ENCODE measurements around the gene MYO15B.

MYO15B gene

GRCh38 chr17:75639327-75639726, 51.7 kb downstream of the MYO15B start:
- H3K27ac Mint-ChIP-seq: no peak overlapping the region
- H3K27me3 Mint-ChIP-seq: no peaks in the 10 kb centered on the region
- H3K4me1 Mint-ChIP-seq (ENCODE audit: low read depth): no peaks in the 10 kb centered on the region
- no peaks in the 10 kb centered on the region for H3K36me3 Mint-ChIP-seq
- H3K4me3 Mint-ChIP-seq: no peak overlapping the region
- H3K9me3 Mint-ChIP-seq (ENCODE audit: low read depth): no peaks in the 10 kb centered on the region

- H3K36me3 Mint-ChIP-seq: no peaks in the 10 kb centered on the region
- H3K4me1 Mint-ChIP-seq (ENCODE audit: low read depth): no peaks in the 10 kb centered on the region
Observed at GRCh38 chr17:75639771-75640555, 52.4 kb downstream of the MYO15B start.

GRCh38 chr17:75640556-75641119, 53.0 kb downstream of the MYO15B start:
- Mint-ChIP-seq H3K4me3 (no peak overlapping the region), H3K9me3 (ENCODE audit: low read depth) (no peaks in the 10 kb centered on the region), H3K36me3 (no peaks in the 10 kb centered on the region), H3K27me3 (no peaks in the 10 kb centered on the region), H3K4me1 (ENCODE audit: low read depth) (no peaks in the 10 kb centered on the region), H3K27ac (no peak overlapping the region)

More at GRCh38 chr17:75639771-75640555, 52.4 kb downstream of the MYO15B start:
- no peak overlapping the region for H3K4me3 Mint-ChIP-seq
- no peaks in the 10 kb centered on the region for H3K9me3 Mint-ChIP-seq (ENCODE audit: low read depth)
- H3K27ac Mint-ChIP-seq: no peak overlapping the region
- no peaks in the 10 kb centered on the region for H3K27me3 Mint-ChIP-seq

- no peak overlapping the region for H3K27ac Mint-ChIP-seq
- H3K4me3 Mint-ChIP-seq: no peak overlapping the region
- no peaks in the 10 kb centered on the region for H3K9me3 Mint-ChIP-seq (ENCODE audit: low read depth)
Observed at GRCh38 chr17:75641343-75641742, 53.7 kb downstream of the MYO15B start.

GRCh38 chr17:75642182-75642783, 54.7 kb downstream of the MYO15B start:
- no peaks in the 10 kb centered on the region for H3K36me3 Mint-ChIP-seq
- H3K4me3 Mint-ChIP-seq: no peak overlapping the region
- no peaks in the 10 kb centered on the region for H3K9me3 Mint-ChIP-seq (ENCODE audit: low read depth)
- no peaks in the 10 kb centered on the region for H3K27me3 Mint-ChIP-seq
- H3K4me1 Mint-ChIP-seq (ENCODE audit: low read depth): peaks cover 2% of the 10 kb centered on the region
- no peak overlapping the region for H3K27ac Mint-ChIP-seq

More at GRCh38 chr17:75641343-75641742, 53.7 kb downstream of the MYO15B start:
- H3K36me3 Mint-ChIP-seq: no peaks in the 10 kb centered on the region
- H3K4me1 Mint-ChIP-seq (ENCODE audit: low read depth): peaks cover 2% of the 10 kb centered on the region
- no peaks in the 10 kb centered on the region for H3K27me3 Mint-ChIP-seq

- H3K27ac Mint-ChIP-seq: no peak overlapping the region
- H3K9me3 Mint-ChIP-seq (ENCODE audit: low read depth): no peaks in the 10 kb centered on the region
- no peak overlapping the region for H3K4me3 Mint-ChIP-seq
- H3K36me3 Mint-ChIP-seq: no peaks in the 10 kb centered on the region
- no peaks in the 10 kb centered on the region for H3K27me3 Mint-ChIP-seq
- H3K4me1 Mint-ChIP-seq (ENCODE audit: low read depth): peaks cover 2% of the 10 kb centered on the region
Observed at GRCh38 chr17:75642784-75643642, 55.4 kb downstream of the MYO15B start.

- H3K27me3 Mint-ChIP-seq: no peaks in the 10 kb centered on the region
- H3K4me1 Mint-ChIP-seq (ENCODE audit: low read depth): peaks cover 2% of the 10 kb centered on the region
- no peaks in the 10 kb centered on the region for H3K9me3 Mint-ChIP-seq (ENCODE audit: low read depth)
- no peak overlapping the region for H3K27ac Mint-ChIP-seq
- no peak overlapping the region for H3K4me3 Mint-ChIP-seq
- H3K36me3 Mint-ChIP-seq: no peaks in the 10 kb centered on the region
Observed at GRCh38 chr17:75643643-75644017, 56.0 kb downstream of the MYO15B start.

GRCh38 chr17:75645501-75645888, 57.9 kb downstream of the MYO15B start:
- H3K4me1 Mint-ChIP-seq (ENCODE audit: low read depth): peaks cover 2% of the 10 kb centered on the region
- H3K4me3 Mint-ChIP-seq: no peak overlapping the region
- H3K9me3 Mint-ChIP-seq (ENCODE audit: low read depth): no peaks in the 10 kb centered on the region
- peaks cover 3% of the 10 kb centered on the region for H3K36me3 Mint-ChIP-seq
- no peak overlapping the region for H3K27ac Mint-ChIP-seq
- no peaks in the 10 kb centered on the region for H3K27me3 Mint-ChIP-seq

- peaks cover 2% of the 10 kb centered on the region for H3K4me1 Mint-ChIP-seq (ENCODE audit: low read depth)
- no peak overlapping the region for H3K4me3 Mint-ChIP-seq
- H3K27ac Mint-ChIP-seq: peak overlapping the region; percentile 46
- peaks cover 3% of the 10 kb centered on the region for H3K36me3 Mint-ChIP-seq
- H3K9me3 Mint-ChIP-seq (ENCODE audit: low read depth): no peaks in the 10 kb centered on the region
- H3K27me3 Mint-ChIP-seq: no peaks in the 10 kb centered on the region
Observed at GRCh38 chr17:75645889-75646637, 58.5 kb downstream of the MYO15B start.

- Mint-ChIP-seq H3K4me3 (no peak overlapping the region), H3K36me3 (peaks cover 3% of the 10 kb centered on the region), H3K9me3 (ENCODE audit: low read depth) (no peaks in the 10 kb centered on the region), H3K27me3 (no peaks in the 10 kb centered on the region), H3K4me1 (ENCODE audit: low read depth) (peaks cover 2% of the 10 kb centered on the region), H3K27ac (no peak overlapping the region)
Observed at GRCh38 chr17:75646638-75646992, 59.0 kb downstream of the MYO15B start.

- H3K36me3 Mint-ChIP-seq: peaks cover 3% of the 10 kb centered on the region
- H3K4me1 Mint-ChIP-seq (ENCODE audit: low read depth): peaks cover 2% of the 10 kb centered on the region
- H3K9me3 Mint-ChIP-seq (ENCODE audit: low read depth): no peaks in the 10 kb centered on the region
- H3K27me3 Mint-ChIP-seq: no peaks in the 10 kb centered on the region
- H3K27ac Mint-ChIP-seq: no peak overlapping the region
- H3K4me3 Mint-ChIP-seq: no peak overlapping the region
Observed at GRCh38 chr17:75647061-75647460, 59.5 kb downstream of the MYO15B start.

- H3K9me3 Mint-ChIP-seq (ENCODE audit: low read depth): no peaks in the 10 kb centered on the region
- H3K36me3 Mint-ChIP-seq: peaks cover 3% of the 10 kb centered on the region
- peaks cover 4% of the 10 kb centered on the region for H3K4me1 Mint-ChIP-seq (ENCODE audit: low read depth)
- no peaks in the 10 kb centered on the region for H3K27me3 Mint-ChIP-seq
- no peak overlapping the region for H3K4me3 Mint-ChIP-seq
- no peak overlapping the region for H3K27ac Mint-ChIP-seq
Observed at GRCh38 chr17:75647921-75648320, 60.3 kb downstream of the MYO15B start.

- H3K27me3 Mint-ChIP-seq: no peaks in the 10 kb centered on the region
- H3K4me3 Mint-ChIP-seq: no peak overlapping the region
- no peaks in the 10 kb centered on the region for H3K9me3 Mint-ChIP-seq (ENCODE audit: low read depth)
- H3K36me3 Mint-ChIP-seq: peaks cover 3% of the 10 kb centered on the region
- no peak overlapping the region for H3K27ac Mint-ChIP-seq
- peaks cover 8% of the 10 kb centered on the region for H3K4me1 Mint-ChIP-seq (ENCODE audit: low read depth)
Observed at GRCh38 chr17:75649687-75650086, 62.1 kb downstream of the MYO15B start.

GRCh38 chr17:75650874-75651273, 63.3 kb downstream of the MYO15B start:
- H3K27me3 Mint-ChIP-seq: no peaks in the 10 kb centered on the region
- H3K9me3 Mint-ChIP-seq (ENCODE audit: low read depth): no peaks in the 10 kb centered on the region
- peaks cover 8% of the 10 kb centered on the region for H3K4me1 Mint-ChIP-seq (ENCODE audit: low read depth)
- H3K4me3 Mint-ChIP-seq: no peak overlapping the region
- no peak overlapping the region for H3K27ac Mint-ChIP-seq
- H3K36me3 Mint-ChIP-seq: peaks cover 3% of the 10 kb centered on the region
